SK-N-SH treated with all-trans-retinoic acid at 6 μM for 48 hours (cell line): ENCODE results near the gene BORCS6.
A peak's percentile ranks its signal among the peaks of the same experiment; 100 is the strongest.

Experiments used
- ATAC-seq: fragments of 200-7000 bp; cut with Tn5 transposase; 3 replicates; pipeline ENCODE4 v1.9.1; 2020; ENCODE audit warnings: mild to moderate bottlenecking, moderate library complexity
- ARNTL ChIP-seq: fragments of 450-650 bp; formaldehyde crosslinking; IDR thresholded peaks from 2 replicates; pipeline ENCODE4 v1.5.0; 2020; ENCODE audit warnings: low read depth, mild to moderate bottlenecking, moderate library complexity, borderline replicate concordance
- CSDC2 ChIP-seq: fragments of 250-450 bp; sonication (Bioruptor Pico); IDR thresholded peaks from 2 replicates; pipeline ENCODE4 v1.5.0; 2020; ENCODE audit warnings: mild to moderate bottlenecking, moderate library complexity
- CSRNP3 ChIP-seq: fragments of 250-450 bp; sonication (Bioruptor Pico); IDR thresholded peaks from 2 replicates; pipeline ENCODE4 v1.5.1; 2021; ENCODE audit warnings: mild to moderate bottlenecking, moderate library complexity
- ESRRG ChIP-seq: fragments of 250-450 bp; sonication (Bioruptor Pico); IDR thresholded peaks from 2 replicates; pipeline ENCODE4 v1.6.1; 2021; ENCODE audit warnings: mild to moderate bottlenecking
- GLIS3 ChIP-seq: fragments of 250-450 bp; sonication (Bioruptor Pico); IDR thresholded peaks from 2 replicates; pipeline ENCODE4 v1.5.0; 2020; ENCODE audit warnings: mild to moderate bottlenecking, moderate library complexity
- ISL1 ChIP-seq: fragments of 250-450 bp; sonication (Bioruptor Pico); IDR thresholded peaks from 2 replicates; pipeline ENCODE4 v2.1.2; 2022; ENCODE audit warnings: mild to moderate bottlenecking, moderate library complexity
- PATZ1 ChIP-seq: fragments of 250-450 bp; sonication (Bioruptor Pico); IDR thresholded peaks from 2 replicates; pipeline ENCODE4 v1.8.0; 2020; ENCODE audit warnings: mild to moderate bottlenecking, moderate library complexity, borderline replicate concordance
- POU6F1 ChIP-seq: fragments of 250-450 bp; sonication (Bioruptor Pico); IDR thresholded peaks from 2 replicates; pipeline ENCODE4 v1.8.0; 2021; ENCODE audit warnings: low read depth, mild to moderate bottlenecking, moderate library complexity, borderline replicate concordance
- PPARA ChIP-seq: fragments of 250-450 bp; sonication (Bioruptor Pico); IDR thresholded peaks from 2 replicates; pipeline ENCODE4 v1.5.0; 2020; ENCODE audit warnings: mild to moderate bottlenecking, borderline replicate concordance
- SNAI2 ChIP-seq: fragments of 250-450 bp; sonication (Bioruptor Pico); IDR thresholded peaks from 2 replicates; pipeline ENCODE4 v1.5.0; 2020; ENCODE audit warnings: mild to moderate bottlenecking, moderate library complexity
- TSHZ2 ChIP-seq: fragments of 250-450 bp; sonication (Bioruptor Pico); IDR thresholded peaks from 2 replicates; pipeline ENCODE4 v1.5.0; 2020; ENCODE audit warnings: mild to moderate bottlenecking, moderate library complexity
- ZFP3 ChIP-seq: fragments of 250-450 bp; sonication (Bioruptor Pico); IDR thresholded peaks from 2 replicates; pipeline ENCODE4 v1.5.0; 2020; ENCODE audit warnings: mild to moderate bottlenecking, moderate library complexity
- ZFP30 ChIP-seq: fragments of 450-650 bp; formaldehyde crosslinking; IDR thresholded peaks from 2 replicates; pipeline ENCODE4 v1.5.0; 2022; ENCODE audit warnings: mild to moderate bottlenecking, moderate library complexity
- ZNF565 ChIP-seq: fragments of 450-650 bp; formaldehyde crosslinking; conservative IDR thresholded peaks from 2 replicates; pipeline ENCODE4 v1.5.0; 2020; ENCODE audit warnings: low read depth, mild to moderate bottlenecking, moderate library complexity
- ZNF70 ChIP-seq: fragments of 450-650 bp; formaldehyde crosslinking; IDR thresholded peaks from 2 replicates; pipeline ENCODE4 v1.5.0; 2020; ENCODE audit warnings: mild to moderate bottlenecking, moderate library complexity
- ZNF8 ChIP-seq: fragments of 450-650 bp; formaldehyde crosslinking; IDR thresholded peaks from 2 replicates; pipeline ENCODE4 v1.5.0; 2020; ENCODE audit warnings: mild to moderate bottlenecking, moderate library complexity
- TF ChIP-seq, protein P1 (sequence below): fragments of 250-450 bp; sonication (Bioruptor Pico); IDR thresholded peaks from 2 replicates; pipeline ENCODE4 v1.5.1; 2020; ENCODE audit warnings: low read depth, mild to moderate bottlenecking, moderate library complexity

BORCS6 gene

DNA sequence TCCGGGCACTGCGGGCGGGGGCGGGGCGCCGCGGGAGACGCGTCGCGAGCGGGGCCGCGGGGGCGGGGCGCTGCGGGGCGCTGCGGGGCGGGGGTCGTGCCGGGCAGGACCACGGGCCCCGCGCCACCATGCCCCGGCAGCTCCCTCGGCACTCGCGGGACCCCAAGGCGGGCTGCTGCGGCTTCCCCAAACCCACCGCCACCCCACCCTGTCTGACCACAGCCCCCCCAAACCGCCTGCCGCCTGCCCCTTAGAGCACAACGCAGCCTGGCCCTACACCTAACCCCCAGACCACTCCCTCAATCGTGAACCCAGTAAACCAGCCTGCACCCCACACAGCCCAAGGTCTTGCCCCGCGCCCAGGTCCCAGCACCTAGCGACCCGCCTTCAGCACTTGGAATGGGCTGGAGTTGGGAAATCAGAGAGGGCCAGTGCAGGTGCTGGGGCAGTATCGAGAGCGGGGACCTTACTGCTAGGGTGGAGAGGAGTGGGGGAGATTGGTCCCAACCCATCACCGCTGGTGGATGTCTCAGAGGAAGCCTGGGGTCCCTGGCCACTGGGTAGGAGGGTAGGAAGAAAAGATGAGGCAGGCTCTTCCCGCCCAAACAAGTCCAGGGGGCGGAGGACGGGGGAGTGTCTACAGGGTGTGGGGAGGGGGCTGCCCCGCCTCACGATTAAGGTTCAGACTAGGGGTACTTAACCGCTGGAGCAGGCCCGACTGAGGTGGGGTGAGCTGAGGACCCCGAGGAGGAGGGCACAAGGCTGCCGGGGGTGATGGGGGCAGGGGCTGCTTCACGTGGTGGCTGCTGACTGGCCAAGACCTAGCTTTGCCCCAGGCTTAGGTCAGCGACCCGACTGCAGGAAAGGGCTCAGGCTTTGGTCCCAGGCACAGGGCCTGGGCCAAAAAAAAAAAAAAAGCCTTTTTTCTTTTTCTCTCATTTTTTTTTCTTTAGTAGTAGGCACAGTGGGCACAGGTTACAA lies 26.7 kb downstream of the BORCS6 start:
- TF ChIP-seq POU6F1 (CRISPR knock-in tag), result no peak
- TF ChIP-seq ESRRG (CRISPR knock-in tag), result no peak
- TF ChIP-seq SNAI2 (CRISPR knock-in tag), result no peak
- TF ChIP-seq CSDC2, result no peak
- TF ChIP-seq CSRNP3 (CRISPR knock-in tag), result no peak
- TF ChIP-seq ZNF8 (CRISPR knock-in tag), result no peak
- TF ChIP-seq PPARA (CRISPR knock-in tag), result no peak
- no peak for TF ChIP-seq TSHZ2 (CRISPR knock-in tag)
- TF ChIP-seq ISL1 (CRISPR knock-in tag), result no peak
- no peak for TF ChIP-seq ARNTL
- peak; percentile 16 for ATAC-seq

- TF ChIP-seq ZFP30 (CRISPR knock-in tag), result no peak
- no peak for TF ChIP-seq ZNF565 (CRISPR knock-in tag)
- no peak for TF ChIP-seq ZFP3
- no peak for TF ChIP-seq TSHZ2 (CRISPR knock-in tag)
- TF ChIP-seq PATZ1 (CRISPR knock-in tag), result no peak
- TF ChIP-seq, protein P1, sequence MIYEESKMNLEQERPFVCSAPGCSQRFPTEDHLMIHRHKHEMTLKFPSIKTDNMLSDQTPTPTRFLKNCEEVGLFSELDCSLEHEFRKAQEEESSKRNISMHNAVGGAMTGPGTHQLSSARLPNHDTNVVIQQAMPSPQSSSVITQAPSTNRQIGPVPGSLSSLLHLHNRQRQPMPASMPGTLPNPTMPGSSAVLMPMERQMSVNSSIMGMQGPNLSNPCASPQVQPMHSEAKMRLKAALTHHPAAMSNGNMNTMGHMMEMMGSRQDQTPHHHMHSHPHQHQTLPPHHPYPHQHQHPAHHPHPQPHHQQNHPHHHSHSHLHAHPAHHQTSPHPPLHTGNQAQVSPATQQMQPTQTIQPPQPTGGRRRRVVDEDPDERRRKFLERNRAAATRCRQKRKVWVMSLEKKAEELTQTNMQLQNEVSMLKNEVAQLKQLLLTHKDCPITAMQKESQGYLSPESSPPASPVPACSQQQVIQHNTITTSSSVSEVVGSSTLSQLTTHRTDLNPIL (CRISPR knock-in tag), result no peak
- no peak for TF ChIP-seq PPARA (CRISPR knock-in tag)
- TF ChIP-seq SNAI2 (CRISPR knock-in tag), result no peak
- no peak for TF ChIP-seq ISL1 (CRISPR knock-in tag)
- TF ChIP-seq POU6F1 (CRISPR knock-in tag), result no peak
- no peak for TF ChIP-seq GLIS3 (CRISPR knock-in tag)
- TF ChIP-seq ZNF70, result no peak
- TF ChIP-seq ESRRG (CRISPR knock-in tag), result no peak
- peak; percentile 49 for ATAC-seq
Observed at GRCh38 chr17:8162233-8162996, 27.6 kb downstream of the BORCS6 start, which contains the start of gene VAMP2. Gene VAMP2, minus strand, starts transcription at chr17:8162948. Its CDS starts 69 bp downstream, at chr17:8162879.
